DOHH2 (cell line): Measurements from ENCODE around the gene TJAP1.

Experiments used
- CTCF ChIP-seq: fragments of 200-600 bp; sonication (generic); IDR thresholded peaks from one replicate; pipeline ENCODE4 v1.5.1; 2014; ENCODE audit warnings: antibody characterized with exemption, mild to moderate bottlenecking, low read depth, low read length; ENCODE audit not compliant: poor library complexity, severe bottlenecking
- EZH2phosphoT487 ChIP-seq: fragments of 200-600 bp; sonication (generic); IDR thresholded peaks from 2 replicates; pipeline ENCODE4 v1.6.1; 2017; ENCODE audit warnings: borderline replicate concordance, mild to moderate bottlenecking, antibody characterized with exemption, low read length, moderate library complexity, mixed read lengths

DNA sequence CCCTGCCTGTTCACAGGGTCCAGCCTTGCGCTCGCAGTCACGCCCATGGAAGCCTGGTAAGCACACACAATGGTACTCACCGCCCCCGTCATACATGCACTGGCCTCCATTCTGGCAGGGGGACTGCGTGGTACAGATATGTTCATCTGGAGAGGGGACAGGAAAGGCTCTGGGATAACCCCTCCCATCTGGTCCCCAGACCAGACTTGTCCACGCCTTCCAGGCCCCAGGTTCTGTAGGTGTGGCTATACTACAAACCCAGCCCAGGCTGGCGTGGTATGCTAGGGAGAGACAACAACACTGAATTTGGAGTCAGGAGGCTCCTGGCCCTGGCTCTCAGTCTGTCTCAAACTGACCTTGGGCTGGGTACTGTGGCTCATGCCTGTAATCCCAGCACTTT, 25.4 kb upstream of the TJAP1 start:
- TF ChIP-seq CTCF (no peak), EZH2phosphoT487 (no peak)
